Measurements from ENCODE around the gene DGKZ.
"Not testable (repeated sequence)": the region's sequence is repeated elsewhere in the genome, so short reads cannot be mapped to it uniquely, and the experiment has no call there.

Gene DGKZ

DNA sequence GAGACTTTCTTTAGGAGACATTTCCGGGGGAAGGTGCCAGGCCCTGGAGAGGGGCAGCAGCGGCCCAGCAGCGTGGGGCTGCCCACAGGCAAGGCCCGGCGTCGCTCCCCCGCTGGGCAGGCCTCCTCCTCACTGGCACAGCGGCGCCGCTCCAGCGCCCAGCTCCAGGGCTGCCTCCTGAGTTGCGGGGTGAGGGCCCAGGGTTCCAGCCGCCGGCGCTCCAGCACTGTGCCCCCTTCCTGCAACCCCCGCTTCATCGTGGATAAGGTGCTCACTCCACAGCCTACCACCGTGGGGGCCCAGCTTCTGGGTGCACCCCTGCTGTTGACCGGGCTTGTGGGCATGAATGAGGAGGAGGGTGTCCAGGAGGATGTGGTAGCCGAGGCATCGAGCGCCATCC lies 19.0 kb downstream of the DGKZ start:
- H3K4me3 ChIP-seq (ENCODE audit: low read depth, low read length): no peak overlapping the region
- DNase-seq (ENCODE audit: low read depth): no peak
- TF ChIP-seq, protein P1, sequence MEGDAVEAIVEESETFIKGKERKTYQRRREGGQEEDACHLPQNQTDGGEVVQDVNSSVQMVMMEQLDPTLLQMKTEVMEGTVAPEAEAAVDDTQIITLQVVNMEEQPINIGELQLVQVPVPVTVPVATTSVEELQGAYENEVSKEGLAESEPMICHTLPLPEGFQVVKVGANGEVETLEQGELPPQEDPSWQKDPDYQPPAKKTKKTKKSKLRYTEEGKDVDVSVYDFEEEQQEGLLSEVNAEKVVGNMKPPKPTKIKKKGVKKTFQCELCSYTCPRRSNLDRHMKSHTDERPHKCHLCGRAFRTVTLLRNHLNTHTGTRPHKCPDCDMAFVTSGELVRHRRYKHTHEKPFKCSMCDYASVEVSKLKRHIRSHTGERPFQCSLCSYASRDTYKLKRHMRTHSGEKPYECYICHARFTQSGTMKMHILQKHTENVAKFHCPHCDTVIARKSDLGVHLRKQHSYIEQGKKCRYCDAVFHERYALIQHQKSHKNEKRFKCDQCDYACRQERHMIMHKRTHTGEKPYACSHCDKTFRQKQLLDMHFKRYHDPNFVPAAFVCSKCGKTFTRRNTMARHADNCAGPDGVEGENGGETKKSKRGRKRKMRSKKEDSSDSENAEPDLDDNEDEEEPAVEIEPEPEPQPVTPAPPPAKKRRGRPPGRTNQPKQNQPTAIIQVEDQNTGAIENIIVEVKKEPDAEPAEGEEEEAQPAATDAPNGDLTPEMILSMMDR (conservative IDR thresholded peaks at IDR 0.05; ENCODE audit: low read depth, low read length): no peak

DNA sequence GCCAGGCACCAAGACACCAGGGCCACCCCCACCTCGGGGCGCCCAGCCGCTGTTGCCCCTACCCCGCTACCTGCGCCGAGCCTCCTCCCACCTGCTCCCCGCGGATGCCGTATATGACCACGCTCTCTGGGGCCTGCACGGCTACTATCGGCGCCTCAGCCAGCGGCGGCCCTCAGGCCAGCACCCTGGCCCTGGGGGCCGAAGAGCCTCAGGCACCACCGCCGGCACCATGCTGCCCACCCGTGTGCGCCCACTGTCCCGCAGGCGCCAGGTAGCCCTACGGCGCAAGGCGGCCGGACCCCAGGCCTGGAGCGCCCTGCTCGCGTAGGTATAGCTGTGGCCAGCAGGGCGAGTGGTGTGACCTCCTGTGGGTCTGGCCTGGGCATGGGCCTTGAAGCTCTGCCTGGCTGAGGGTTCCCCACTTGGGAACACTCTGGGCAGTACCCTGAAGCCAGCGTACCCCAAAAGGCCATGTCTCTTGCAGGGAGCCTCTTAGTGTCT lies 19.4 kb downstream of the DGKZ start:
- TF ChIP-seq, protein P1 (conservative IDR thresholded peaks at IDR 0.05; ENCODE audit: low read depth, low read length): no peak
- H3K4me3 ChIP-seq (ENCODE audit: low read depth, low read length): no peak overlapping the region
- no peak for DNase-seq (ENCODE audit: low read depth)

DNA sequence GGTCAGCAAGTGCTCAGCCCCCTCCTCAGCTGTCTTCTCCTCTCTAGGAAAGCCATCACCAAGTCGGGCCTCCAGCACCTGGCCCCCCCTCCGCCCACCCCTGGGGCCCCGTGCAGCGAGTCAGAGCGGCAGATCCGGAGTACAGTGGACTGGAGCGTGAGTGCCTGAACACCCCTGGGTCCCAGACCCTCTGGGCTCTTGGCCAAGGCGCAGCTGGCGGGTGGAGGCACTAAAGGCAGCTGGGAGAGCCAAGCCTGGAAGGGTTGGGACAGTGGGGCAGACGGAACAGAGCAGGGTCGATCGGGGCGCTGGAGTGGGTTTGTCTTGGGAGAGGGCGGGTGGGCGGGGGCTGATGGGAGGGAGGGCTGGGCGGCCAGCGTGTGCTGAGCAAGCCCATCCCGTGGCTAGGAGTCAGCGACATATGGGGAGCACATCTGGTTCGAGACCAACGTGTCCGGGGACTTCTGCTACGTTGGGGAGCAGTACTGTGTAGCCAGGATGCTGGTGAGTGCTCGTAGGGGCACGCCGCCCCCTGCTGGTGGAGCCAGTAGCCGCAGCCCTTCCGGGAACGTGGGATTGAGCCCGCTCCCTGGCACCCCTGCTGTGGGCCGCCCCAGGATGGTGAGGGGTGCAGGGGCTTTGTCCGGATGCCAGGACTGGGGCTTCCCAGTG lies 20.1 kb downstream of the DGKZ start:
- TF ChIP-seq, protein P1 (conservative IDR thresholded peaks at IDR 0.05; ENCODE audit: low read depth, low read length): peak; percentile 83
- no peak overlapping the region for H3K4me3 ChIP-seq (ENCODE audit: low read depth, low read length)
- peak; percentile 66 for DNase-seq (ENCODE audit: low read depth)

GRCh38 chr11:46367916-46368267 lies 20.6 kb downstream of the DGKZ start:
- TF ChIP-seq, protein P1 (conservative IDR thresholded peaks at IDR 0.05; ENCODE audit: low read depth, low read length): no peak

DNA sequence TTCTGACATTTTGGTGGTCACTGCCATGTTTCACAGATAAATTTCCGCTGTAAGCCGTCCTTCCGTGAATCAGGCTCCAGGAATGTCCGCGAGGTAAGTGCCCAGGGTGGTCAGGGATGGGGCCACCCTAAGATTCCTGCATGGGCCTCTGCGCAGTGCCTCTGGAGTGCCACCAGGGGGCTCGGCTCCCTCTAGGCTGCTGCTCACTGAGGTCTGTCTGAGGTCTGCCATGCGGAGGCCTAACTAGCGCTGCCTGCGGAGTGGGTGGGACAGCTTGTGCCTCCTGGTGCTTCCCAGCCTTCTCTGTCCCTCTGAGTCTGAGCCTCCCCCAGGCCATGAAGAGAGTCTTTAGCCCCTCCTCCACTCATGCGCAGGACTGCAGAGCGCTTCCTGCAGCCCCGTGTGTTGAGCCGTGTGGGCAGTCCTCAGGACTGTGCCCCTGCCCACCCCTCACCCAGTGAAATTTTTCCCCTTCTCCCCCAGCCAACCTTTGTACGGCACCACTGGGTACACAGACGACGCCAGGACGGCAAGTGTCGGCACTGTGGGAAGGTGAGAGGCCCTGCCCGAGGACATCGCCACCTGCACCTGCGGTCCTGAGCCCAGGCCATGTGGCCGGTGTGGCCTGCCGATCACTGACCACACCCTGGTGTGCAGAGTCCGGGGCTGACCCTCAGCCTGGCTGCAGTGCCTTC lies 22.3 kb downstream of the DGKZ start:
- peak; percentile 88 for DNase-seq (ENCODE audit: low read depth)
- TF ChIP-seq, protein P1 (conservative IDR thresholded peaks at IDR 0.05; ENCODE audit: low read depth, low read length): peak; percentile 93
- no peak overlapping the region for H3K4me3 ChIP-seq (ENCODE audit: low read depth, low read length)

More at GRCh38 chr11:46367916-46368267, 20.6 kb downstream of the DGKZ start:
- DNase-seq (ENCODE audit: low read depth): no peak
- no peak overlapping the region for H3K4me3 ChIP-seq (ENCODE audit: low read depth, low read length)

DNA sequence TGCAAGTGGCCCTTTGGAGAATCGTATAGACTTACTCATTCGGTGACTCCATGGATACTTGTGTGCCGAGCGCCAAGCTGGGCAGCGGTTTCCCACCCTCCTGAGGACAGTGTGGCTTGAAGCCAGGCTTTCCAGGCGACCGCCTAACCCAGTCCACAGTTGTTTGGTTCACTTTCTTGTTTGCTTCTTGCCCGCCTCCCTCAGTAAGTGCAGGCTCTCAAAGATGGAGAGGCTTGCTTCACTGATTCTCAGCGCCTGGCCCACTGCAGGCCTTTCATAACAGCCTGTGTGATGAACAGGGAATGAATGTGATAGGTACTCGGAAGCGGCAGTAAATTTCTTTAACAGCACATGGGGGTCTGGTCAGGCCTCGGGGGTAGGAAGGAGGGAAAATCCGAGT lies 23.0 kb downstream of the DGKZ start:
- TF ChIP-seq, protein P1 (conservative IDR thresholded peaks at IDR 0.05; ENCODE audit: low read depth, low read length): no peak
- no peak overlapping the region for H3K4me3 ChIP-seq (ENCODE audit: low read depth, low read length)
- no peak for DNase-seq (ENCODE audit: low read depth)

DNA sequence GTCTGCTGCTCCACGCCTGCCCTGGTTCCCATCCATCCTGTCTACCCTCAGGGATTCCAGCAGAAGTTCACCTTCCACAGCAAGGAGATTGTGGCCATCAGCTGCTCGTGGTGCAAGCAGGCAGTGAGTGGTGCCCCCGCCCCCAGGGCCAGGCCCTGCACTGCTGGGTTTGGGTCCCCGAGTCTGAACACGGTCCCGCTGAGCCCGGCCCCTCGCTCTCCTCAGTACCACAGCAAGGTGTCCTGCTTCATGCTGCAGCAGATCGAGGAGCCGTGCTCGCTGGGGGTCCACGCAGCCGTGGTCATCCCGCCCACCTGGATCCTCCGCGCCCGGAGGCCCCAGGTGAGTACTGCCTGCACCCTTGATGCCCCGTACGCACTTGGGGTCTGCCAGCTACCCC lies 24.0 kb downstream of the DGKZ start:
- DNase-seq (ENCODE audit: low read depth); H3K4me3 ChIP-seq (ENCODE audit: low read depth, low read length): not testable (repeated sequence)

Data from choroid plexus epithelial cell (primary cell).